ENCODE results near the gene IL25.

The IL25 gene

DNA sequence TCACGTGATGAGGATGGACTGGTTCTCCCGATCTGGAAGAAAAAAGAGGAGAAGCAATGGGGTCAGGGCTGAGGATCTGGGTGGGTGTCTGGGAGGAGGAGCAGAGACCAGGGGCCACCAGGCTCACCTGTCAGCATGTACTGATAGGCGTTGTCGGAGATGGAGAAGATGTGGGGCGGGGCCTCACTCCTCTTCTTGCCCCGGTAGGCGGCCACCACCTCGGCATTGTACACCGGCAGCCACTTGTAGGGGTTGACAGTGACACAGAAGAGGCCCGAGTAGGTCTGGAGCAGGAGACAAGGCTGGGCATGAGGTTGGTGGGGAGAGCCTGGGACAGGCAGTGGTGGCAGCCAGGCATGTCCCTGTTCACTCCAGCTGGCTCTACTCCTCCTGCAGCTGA, 32.5 kb downstream of the IL25 start:
- Histone ChIP-seq H3K27ac (no peak overlapping the region), H3K9ac (ENCODE audit: insufficient read length) (no peak overlapping the region), H3K4me3 (no peak overlapping the region), H3K36me3 (ENCODE audit: insufficient read depth, low read length) (no peaks in the 10 kb centered on the region), H3K9me3 (ENCODE audit: low read depth, low read length) (no peaks in the 10 kb centered on the region)
- DNase-seq (ENCODE audit: low read depth, low spot score) = no peak
- TF ChIP-seq POLR2AphosphoS5 (IDR thresholded peaks at IDR 0.05; ENCODE audit: borderline replicate concordance, low read depth, low read length) = no peak
- no peak for TF ChIP-seq FOXP2 (optimal IDR thresholded peaks at IDR 0.05; ENCODE audit: control extremely low read depth, extremely low read length, insufficient read depth)
- no peak for TF ChIP-seq EZH2 (IDR thresholded peaks at IDR 0.05)

DNA sequence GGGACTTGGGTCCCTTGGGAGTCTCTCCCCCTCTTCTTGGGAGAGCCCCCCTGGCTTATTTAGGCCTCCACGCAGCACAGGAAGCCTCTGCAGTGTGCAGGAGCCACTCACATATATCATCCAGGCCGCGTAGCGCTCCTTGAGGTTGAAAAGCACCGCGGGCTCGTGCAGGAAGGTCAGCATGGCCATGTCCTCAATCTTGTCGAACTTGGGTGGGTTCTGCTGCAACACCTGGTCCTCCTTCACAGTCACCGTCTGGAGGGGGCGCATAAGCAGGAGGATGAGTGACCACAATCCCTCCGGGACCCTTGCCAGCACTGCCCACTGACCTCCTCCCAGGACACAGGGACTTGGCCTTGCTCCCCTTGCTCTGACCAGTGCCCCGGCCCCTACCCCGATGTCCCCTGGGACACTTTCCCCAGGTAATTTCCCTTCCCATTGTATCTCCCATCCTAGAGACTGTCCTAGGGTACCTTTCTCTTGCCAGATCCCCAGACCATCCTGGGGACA, 33.0 kb downstream of the IL25 start:
- H3K36me3 ChIP-seq (ENCODE audit: insufficient read depth, low read length) = no peaks in the 10 kb centered on the region
- no peak overlapping the region for H3K4me3 ChIP-seq
- H3K9ac ChIP-seq (ENCODE audit: insufficient read length) = no peak overlapping the region
- H3K9me3 ChIP-seq (ENCODE audit: low read depth, low read length) = no peaks in the 10 kb centered on the region
- TF ChIP-seq EZH2 (IDR thresholded peaks at IDR 0.05) = no peak
- TF ChIP-seq FOXP2 (optimal IDR thresholded peaks at IDR 0.05; ENCODE audit: control extremely low read depth, extremely low read length, insufficient read depth) = no peak
- no peak for TF ChIP-seq POLR2AphosphoS5 (IDR thresholded peaks at IDR 0.05; ENCODE audit: borderline replicate concordance, low read depth, low read length)
- no peak overlapping the region for H3K27ac ChIP-seq
- no peak for DNase-seq (ENCODE audit: low read depth, low spot score)

DNA sequence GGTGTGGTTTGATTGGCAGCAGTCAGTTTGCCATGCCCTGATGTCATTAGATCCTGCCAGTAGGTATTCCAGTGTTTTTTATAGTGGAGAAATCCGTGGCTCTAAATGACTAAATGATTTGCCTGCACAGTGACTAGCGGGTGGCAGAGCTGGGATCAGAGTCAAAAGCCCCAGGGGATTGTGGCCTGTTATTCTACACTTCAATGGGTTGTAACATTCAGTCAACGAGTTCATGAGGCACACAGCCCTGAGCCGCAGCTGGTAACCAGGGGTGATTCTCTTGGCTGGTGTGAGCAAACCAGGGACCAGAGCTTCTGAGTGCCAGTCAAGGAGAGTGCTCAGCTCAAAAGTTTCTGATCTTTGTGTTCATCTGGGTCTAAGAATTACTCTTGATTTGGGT, 33.6 kb downstream of the IL25 start:
- Histone ChIP-seq H3K9me3 (ENCODE audit: low read depth, low read length) (no peaks in the 10 kb centered on the region), H3K4me3 (no peak overlapping the region), H3K36me3 (ENCODE audit: insufficient read depth, low read length) (no peaks in the 10 kb centered on the region), H3K27ac (no peak overlapping the region), H3K9ac (ENCODE audit: insufficient read length) (no peak overlapping the region)
- no peak for DNase-seq (ENCODE audit: low read depth, low spot score)
- TF ChIP-seq EZH2 (IDR thresholded peaks at IDR 0.05) (no peak), POLR2AphosphoS5 (IDR thresholded peaks at IDR 0.05; ENCODE audit: borderline replicate concordance, low read depth, low read length) (no peak), FOXP2 (optimal IDR thresholded peaks at IDR 0.05; ENCODE audit: control extremely low read depth, extremely low read length, insufficient read depth) (no peak)

DNA sequence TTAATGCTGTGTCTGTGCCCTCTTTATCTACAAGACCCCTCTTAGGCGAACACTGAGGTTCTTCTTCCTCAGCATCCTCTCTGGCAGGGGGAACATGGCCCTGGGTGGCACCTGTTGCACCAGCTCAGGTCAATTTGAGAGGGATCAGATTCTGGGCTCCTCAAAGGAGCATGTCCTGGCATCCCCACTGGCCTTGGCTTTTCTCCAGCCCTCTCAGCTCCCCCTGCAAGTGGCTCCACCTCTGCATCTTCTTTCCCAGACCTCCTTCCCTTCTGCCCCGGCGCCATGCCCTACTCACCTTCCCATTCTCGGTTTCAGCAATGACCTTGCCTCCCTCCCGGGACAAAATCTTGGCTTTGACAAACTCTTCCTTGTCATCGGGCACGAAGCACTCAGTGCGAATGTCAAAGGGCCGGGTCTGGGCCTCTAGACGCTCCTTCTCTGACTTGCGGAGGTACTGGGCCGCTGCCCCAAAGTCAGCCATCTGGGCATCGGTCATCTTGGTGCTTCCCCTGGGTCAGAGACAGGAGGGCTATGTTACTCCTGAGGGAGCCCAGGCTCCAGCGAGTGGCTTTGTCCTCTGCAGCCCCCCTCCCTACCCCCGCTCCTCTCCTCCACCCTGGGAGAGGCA, 34.2 kb downstream of the IL25 start:
- Histone ChIP-seq H3K27ac (no peak overlapping the region), H3K9ac (ENCODE audit: insufficient read length) (no peak overlapping the region), H3K4me3 (no peak overlapping the region), H3K36me3 (ENCODE audit: insufficient read depth, low read length) (no peaks in the 10 kb centered on the region), H3K9me3 (ENCODE audit: low read depth, low read length) (no peaks in the 10 kb centered on the region)
- no peak for TF ChIP-seq POLR2AphosphoS5 (IDR thresholded peaks at IDR 0.05; ENCODE audit: borderline replicate concordance, low read depth, low read length)
- TF ChIP-seq FOXP2 (optimal IDR thresholded peaks at IDR 0.05; ENCODE audit: control extremely low read depth, extremely low read length, insufficient read depth) = no peak
- no peak for TF ChIP-seq EZH2 (IDR thresholded peaks at IDR 0.05)
- DNase-seq (ENCODE audit: low read depth, low spot score) = no peak

- no peak for DNase-seq (ENCODE audit: low read depth, low spot score)
- Histone ChIP-seq H3K27ac (no peak within 1 kb of the TSS), H3K36me3 (ENCODE audit: insufficient read depth, low read length) (no peaks in the 10 kb centered on the region), H3K9me3 (ENCODE audit: low read depth, low read length) (no peaks in the 10 kb centered on the region), H3K9ac (ENCODE audit: insufficient read length) (no peak within 1 kb of the TSS), H3K4me3 (no peak within 1 kb of the TSS)
- TF ChIP-seq EZH2 (IDR thresholded peaks at IDR 0.05) (no peak), POLR2AphosphoS5 (IDR thresholded peaks at IDR 0.05; ENCODE audit: borderline replicate concordance, low read depth, low read length) (no peak), FOXP2 (optimal IDR thresholded peaks at IDR 0.05; ENCODE audit: control extremely low read depth, extremely low read length, insufficient read depth) (no peak)
Measured at GRCh38 chr14:23407516-23408306, 35.1 kb downstream of the IL25 start, which contains the start of gene MYH6. TSS of gene MYH6 (minus strand) at chr14:23408273. CDS start at chr14:23407223, 1,050 bp downstream.

GRCh38 chr14:23408307-23408630, 35.7 kb downstream of the IL25 start:
- H3K4me3 ChIP-seq = no peak overlapping the region
- H3K27ac ChIP-seq = no peak overlapping the region
- no peaks in the 10 kb centered on the region for H3K36me3 ChIP-seq (ENCODE audit: insufficient read depth, low read length)
- H3K9me3 ChIP-seq (ENCODE audit: low read depth, low read length) = no peaks in the 10 kb centered on the region
- H3K9ac ChIP-seq (ENCODE audit: insufficient read length) = no peak overlapping the region
- no peak for DNase-seq (ENCODE audit: low read depth, low spot score)
- TF ChIP-seq EZH2 (IDR thresholded peaks at IDR 0.05) = no peak
- no peak for TF ChIP-seq FOXP2 (optimal IDR thresholded peaks at IDR 0.05; ENCODE audit: control extremely low read depth, extremely low read length, insufficient read depth)
- no peak for TF ChIP-seq POLR2AphosphoS5 (IDR thresholded peaks at IDR 0.05; ENCODE audit: borderline replicate concordance, low read depth, low read length)

DNA sequence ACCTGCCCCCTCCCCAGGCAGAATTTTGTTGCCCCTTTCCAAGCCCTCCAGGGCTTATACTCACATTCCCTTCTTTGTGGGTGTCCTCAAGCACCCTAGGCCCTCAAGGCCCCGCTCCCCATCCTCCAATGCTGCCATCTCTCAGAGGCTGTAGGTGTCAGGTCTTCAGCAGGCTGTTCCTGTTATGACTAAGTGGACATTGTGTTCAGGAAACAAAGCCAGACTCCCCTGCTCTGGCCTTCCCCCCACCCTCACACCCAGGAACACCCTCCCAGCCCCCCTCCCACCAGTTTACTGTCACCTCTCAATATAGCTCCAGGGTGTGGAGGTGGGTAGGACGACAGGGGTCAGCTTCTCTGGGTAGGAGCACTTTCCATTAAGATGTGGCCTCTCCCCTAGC, 36.9 kb downstream of the IL25 start:
- H3K9me3 ChIP-seq (ENCODE audit: low read depth, low read length) = no peaks in the 10 kb centered on the region
- no peak overlapping the region for H3K27ac ChIP-seq
- H3K4me3 ChIP-seq = no peak overlapping the region
- H3K9ac ChIP-seq (ENCODE audit: insufficient read length) = no peak overlapping the region
- H3K36me3 ChIP-seq (ENCODE audit: insufficient read depth, low read length) = no peaks in the 10 kb centered on the region
- TF ChIP-seq POLR2AphosphoS5 (IDR thresholded peaks at IDR 0.05; ENCODE audit: borderline replicate concordance, low read depth, low read length) (no peak), EZH2 (IDR thresholded peaks at IDR 0.05) (no peak), FOXP2 (optimal IDR thresholded peaks at IDR 0.05; ENCODE audit: control extremely low read depth, extremely low read length, insufficient read depth) (no peak)
- DNase-seq (ENCODE audit: low read depth, low spot score) = no peak

DNA sequence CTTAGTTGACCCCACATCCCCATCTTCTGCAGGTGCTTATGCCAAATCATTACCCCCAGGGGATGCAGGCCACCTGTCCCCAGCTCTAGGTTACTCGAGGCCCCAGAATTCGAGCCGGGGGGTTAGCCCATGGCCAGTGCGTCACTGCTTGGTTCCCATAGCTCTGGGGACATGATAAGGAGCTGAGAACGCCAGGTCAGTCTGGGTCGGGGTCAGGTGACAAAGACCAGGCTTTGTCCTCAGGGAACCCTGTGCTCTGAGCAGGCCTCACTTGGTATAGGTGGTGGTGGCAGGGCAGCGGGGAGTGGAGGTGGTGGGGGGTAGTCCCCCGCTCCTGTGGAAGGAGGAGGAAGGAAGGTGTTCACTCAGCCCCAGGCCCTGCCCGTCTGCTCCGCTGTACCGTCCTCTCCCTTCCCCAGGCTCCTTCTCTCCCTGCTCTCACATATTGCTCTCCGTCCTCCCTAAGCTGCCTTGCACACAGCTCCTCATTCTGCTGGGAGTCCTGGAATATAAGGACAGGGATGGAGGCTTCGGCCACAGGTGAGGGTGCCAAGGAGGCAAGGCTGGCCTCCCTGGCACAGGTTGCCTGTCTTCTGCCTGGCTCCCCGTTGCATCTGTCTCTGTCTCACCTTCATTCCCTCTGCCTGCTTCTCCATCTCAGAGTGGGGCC, 37.5 kb downstream of the IL25 start:
- Histone ChIP-seq H3K4me3 (no peak overlapping the region), H3K36me3 (ENCODE audit: insufficient read depth, low read length) (no peaks in the 10 kb centered on the region), H3K9me3 (ENCODE audit: low read depth, low read length) (no peaks in the 10 kb centered on the region), H3K27ac (no peak overlapping the region), H3K9ac (ENCODE audit: insufficient read length) (no peak overlapping the region)
- DNase-seq (ENCODE audit: low read depth, low spot score) = no peak
- TF ChIP-seq EZH2 (IDR thresholded peaks at IDR 0.05) (no peak), POLR2AphosphoS5 (IDR thresholded peaks at IDR 0.05; ENCODE audit: borderline replicate concordance, low read depth, low read length) (no peak), FOXP2 (optimal IDR thresholded peaks at IDR 0.05; ENCODE audit: control extremely low read depth, extremely low read length, insufficient read depth) (no peak)

All from SK-N-MC (cell line).